Right ventricle myocardium superior (tissue), 1 donor: ENCODE data around the gene KIAA0232. TPM values are rescaled to one million over a fixed set of nuclear protein-coding genes. Genes with fewer than 3 reads are reported as not detected.
A peak's percentile ranks its signal among the peaks of the same experiment; 100 is the strongest.
"Not testable (repeated sequence)": the region's sequence is repeated elsewhere in the genome, so short reads cannot be mapped to it uniquely, and the experiment has no call there.

ENCODE experiments used
- ATAC-seq: fragments of 200-7000 bp; cut with Tn5 transposase; one replicate; pipeline ENCODE4 v1.9.1; 2020; ENCODE audit warnings: mild to moderate bottlenecking; ENCODE audit not compliant: poor library complexity
- DNase-seq: peaks from one replicate; pipeline ENCODE4 v3.0.0-alpha.2; 2020
- intact Hi-C: fragments of 100-400 bp; cut with DNase I; formaldehyde crosslinking; loops from one replicate; pipeline ENCODE4 v1.11.2; 2022
- total RNA-seq: library from RNA; stranded (reverse); fragmentation: NEBNext Ultra II Directional; extraction: Animal tissue kit (Norgen Biotek cat#: 25700); gene quantifications from one replicate; pipeline ENCODE4 v1.2.1, GENCODE V29; 2021
- donor health status: DM: no; HTN: yes; CAD: no; lungs with severe emphysema.

KIAA0232 gene
- total RNA-seq, 1 donor from 2014 or later = 75.0 TPM

GRCh38 chr4:6791245-6791644 lies 8.7 kb downstream of the KIAA0232 start:
- intact Hi-C loops, ATAC-seq, DNase-seq: not testable (repeated sequence)

- ATAC-seq, intact Hi-C loops, DNase-seq: not testable (repeated sequence)
Measured at GRCh38 chr4:6791796-6792195, 9.3 kb downstream of the KIAA0232 start.

- intact Hi-C loops = no loop called here
- no peak for ATAC-seq
Measured at GRCh38 chr4:6794189-6794588, 11.7 kb downstream of the KIAA0232 start.

GRCh38 chr4:6795821-6796220 lies 13.3 kb downstream of the KIAA0232 start:
- intact Hi-C loops = no loop called here
- no peak for DNase-seq
- ATAC-seq = no peak

More at GRCh38 chr4:6794189-6794588, 11.7 kb downstream of the KIAA0232 start:
- no peak for DNase-seq

- intact Hi-C loops, DNase-seq, ATAC-seq: not testable (repeated sequence)
Measured at GRCh38 chr4:6797368-6797767, 14.8 kb downstream of the KIAA0232 start.

- no peak for DNase-seq
- ATAC-seq = no peak
- intact Hi-C loops = no loop called here
Measured at GRCh38 chr4:6799091-6799490, 16.6 kb downstream of the KIAA0232 start.

GRCh38 chr4:6802025-6802424 lies 19.5 kb downstream of the KIAA0232 start:
- intact Hi-C loops = no loop called here
- ATAC-seq = no peak
- no peak for DNase-seq

- no peak for ATAC-seq
- intact Hi-C loops = no loop called here
- no peak for DNase-seq
Measured at GRCh38 chr4:6802626-6803025, 20.1 kb downstream of the KIAA0232 start.

- no peak for ATAC-seq
Measured at GRCh38 chr4:6803246-6803645, 20.7 kb downstream of the KIAA0232 start.

GRCh38 chr4:6804082-6804752 lies 21.7 kb downstream of the KIAA0232 start:
- DNase-seq (no peak), ATAC-seq (no peak)
- intact Hi-C loops = no loop called here

More at GRCh38 chr4:6803246-6803645, 20.7 kb downstream of the KIAA0232 start:
- DNase-seq = no peak
- intact Hi-C loops = no loop called here

GRCh38 chr4:6806924-6807626 lies 24.5 kb downstream of the KIAA0232 start:
- ATAC-seq (peak; percentile 28), DNase-seq (no peak)
- intact Hi-C loops = no loop called here

GRCh38 chr4:6808259-6808658 lies 25.7 kb downstream of the KIAA0232 start:
- intact Hi-C loops = no loop called here
- ATAC-seq (peak; percentile 10), DNase-seq (no peak)

GRCh38 chr4:6811165-6811564 lies 28.6 kb downstream of the KIAA0232 start:
- no peak for DNase-seq
- intact Hi-C loops = no loop called here
- no peak for ATAC-seq

GRCh38 chr4:6812766-6813165 lies 30.2 kb downstream of the KIAA0232 start:
- no peak for DNase-seq
- intact Hi-C loops = no loop called here

GRCh38 chr4:6813725-6814124 lies 31.2 kb downstream of the KIAA0232 start:
- no peak for ATAC-seq

More at GRCh38 chr4:6812766-6813165, 30.2 kb downstream of the KIAA0232 start:
- ATAC-seq = no peak

GRCh38 chr4:6815029-6815836 lies 32.7 kb downstream of the KIAA0232 start:
- DNase-seq (no peak), ATAC-seq (no peak)
- intact Hi-C loops = no loop called here

More at GRCh38 chr4:6813725-6814124, 31.2 kb downstream of the KIAA0232 start:
- no peak for DNase-seq
- intact Hi-C loops = no loop called here

GRCh38 chr4:6819295-6819694 lies 36.8 kb downstream of the KIAA0232 start:
- intact Hi-C loops = no loop called here
- ATAC-seq (no peak), DNase-seq (no peak)

GRCh38 chr4:6820695-6821094 lies 38.2 kb downstream of the KIAA0232 start:
- DNase-seq (no peak), ATAC-seq (no peak)
- intact Hi-C loops = no loop called here

- DNase-seq (no peak), ATAC-seq (no peak)
- intact Hi-C loops = no loop called here
Measured at GRCh38 chr4:6824071-6824470, 41.5 kb downstream of the KIAA0232 start.
